B cell (primary cell): ENCODE results near the gene PNPLA1.

Source experiments
- EZH2 ChIP-seq: IDR thresholded peaks from 2 replicates; pipeline ENCODE4 v1.6.1; 2012; ENCODE audit warnings: borderline replicate concordance, low read depth, mild to moderate bottlenecking, moderate library complexity, low read length; ENCODE audit not compliant: insufficient read depth, poor library complexity, severe bottlenecking
- TF ChIP-seq, protein P1 (sequence below): fragments of 200-600 bp; IDR thresholded peaks from one replicate; pipeline ENCODE4 v1.8.0; 2022; ENCODE audit warnings: antibody characterized with exemption, mild to moderate bottlenecking

DNA sequence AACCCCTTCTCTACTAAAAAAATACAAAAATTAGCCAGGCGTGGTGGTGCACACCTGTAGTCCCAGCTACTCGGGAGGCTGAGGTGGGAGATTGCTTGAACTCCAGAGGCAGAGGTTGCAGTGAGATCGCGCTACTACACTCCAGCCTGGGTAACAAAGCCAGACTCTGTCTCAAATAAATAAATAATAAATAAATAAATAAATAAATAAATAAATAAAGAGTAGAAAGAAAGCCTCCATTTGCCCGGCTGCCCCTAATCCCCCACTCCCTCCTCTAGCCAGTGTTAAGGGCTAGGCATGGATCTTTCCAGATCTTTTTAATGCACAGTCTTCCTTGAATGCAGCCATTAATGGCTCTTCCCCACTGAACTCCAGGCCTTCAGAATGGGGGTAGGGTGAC lies 3.2 kb downstream of the PNPLA1 start:
- TF ChIP-seq, protein P1, sequence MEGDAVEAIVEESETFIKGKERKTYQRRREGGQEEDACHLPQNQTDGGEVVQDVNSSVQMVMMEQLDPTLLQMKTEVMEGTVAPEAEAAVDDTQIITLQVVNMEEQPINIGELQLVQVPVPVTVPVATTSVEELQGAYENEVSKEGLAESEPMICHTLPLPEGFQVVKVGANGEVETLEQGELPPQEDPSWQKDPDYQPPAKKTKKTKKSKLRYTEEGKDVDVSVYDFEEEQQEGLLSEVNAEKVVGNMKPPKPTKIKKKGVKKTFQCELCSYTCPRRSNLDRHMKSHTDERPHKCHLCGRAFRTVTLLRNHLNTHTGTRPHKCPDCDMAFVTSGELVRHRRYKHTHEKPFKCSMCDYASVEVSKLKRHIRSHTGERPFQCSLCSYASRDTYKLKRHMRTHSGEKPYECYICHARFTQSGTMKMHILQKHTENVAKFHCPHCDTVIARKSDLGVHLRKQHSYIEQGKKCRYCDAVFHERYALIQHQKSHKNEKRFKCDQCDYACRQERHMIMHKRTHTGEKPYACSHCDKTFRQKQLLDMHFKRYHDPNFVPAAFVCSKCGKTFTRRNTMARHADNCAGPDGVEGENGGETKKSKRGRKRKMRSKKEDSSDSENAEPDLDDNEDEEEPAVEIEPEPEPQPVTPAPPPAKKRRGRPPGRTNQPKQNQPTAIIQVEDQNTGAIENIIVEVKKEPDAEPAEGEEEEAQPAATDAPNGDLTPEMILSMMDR = no peak
- TF ChIP-seq EZH2 = no peak
